Muscle layer of duodenum (tissue), 2 donors: ENCODE data around the gene CNGB1.
"Not testable (repeated sequence)": the region's sequence is repeated elsewhere in the genome, so short reads cannot be mapped to it uniquely, and the experiment has no call there.

Experiments used
- H3K27ac ChIP-seq: one replicate; pipeline ENCODE4 v1.7.0; 2013; ENCODE audit warnings: mild to moderate bottlenecking, low read length
- H3K27me3 ChIP-seq: one replicate; pipeline ENCODE4 v1.7.0; 2013; ENCODE audit warnings: low read depth, mild to moderate bottlenecking, control low read depth, low read length
- H3K36me3 ChIP-seq, 2 donors: one replicate each; pipeline ENCODE4 v1.7.0; 2013; ENCODE audit warnings: low read length in 2 of 2, control low read depth in 1 of 2, mild to moderate bottlenecking in 1 of 2; ENCODE audit not compliant: insufficient read depth in 2 of 2, control insufficient read depth in 1 of 2
- H3K4me1 ChIP-seq, 2 donors: one replicate each; pipeline ENCODE4 v1.7.0; 2013; ENCODE audit warnings: low read length in 2 of 2, mild to moderate bottlenecking in 2 of 2, control low read depth in 1 of 2, moderate library complexity in 1 of 2; ENCODE audit not compliant: insufficient read depth in 2 of 2, control insufficient read depth in 1 of 2
- H3K4me3 ChIP-seq, 2 donors: one replicate each; pipeline ENCODE4 v1.7.0; 2013; ENCODE audit warnings: low read length in 2 of 2, low read depth in 1 of 2, mild to moderate bottlenecking in 1 of 2
- H3K9me3 ChIP-seq, 2 donors: one replicate each; pipeline ENCODE4 v1.7.0; 2013; ENCODE audit warnings: low read length in 2 of 2, control low read depth in 1 of 2, mild to moderate bottlenecking in 1 of 2; ENCODE audit not compliant: control insufficient read depth in 1 of 2
- donor health status: healthy.

The CNGB1 gene

GRCh38 chr16:57949595-57950238, 21.2 kb downstream of the CNGB1 start:
- Histone ChIP-seq H3K4me1 (no peaks in the 10 kb centered on the region), H3K9me3 (no peaks in the 10 kb centered on the region), H3K27me3 (no peaks in the 10 kb centered on the region), H3K27ac (no peak overlapping the region), H3K4me3 (no peak overlapping the region), H3K36me3 (no peaks in the 10 kb centered on the region)

GRCh38 chr16:57949013-57949412, 21.9 kb downstream of the CNGB1 start:
- Histone ChIP-seq H3K9me3 (no peaks in the 10 kb centered on the region), H3K36me3 (no peaks in the 10 kb centered on the region), H3K4me3 (no peak overlapping the region), H3K27me3 (no peaks in the 10 kb centered on the region), H3K4me1 (no peaks in the 10 kb centered on the region), H3K27ac (no peak overlapping the region)

GRCh38 chr16:57948027-57948426, 22.9 kb downstream of the CNGB1 start:
- no peaks in the 10 kb centered on the region for H3K4me1 ChIP-seq
- no peaks in the 10 kb centered on the region for H3K9me3 ChIP-seq
- H3K27me3 ChIP-seq: no peaks in the 10 kb centered on the region
- no peaks in the 10 kb centered on the region for H3K36me3 ChIP-seq
- no peak overlapping the region for H3K4me3 ChIP-seq
- no peak overlapping the region for H3K27ac ChIP-seq

GRCh38 chr16:57947261-57947660, 23.7 kb downstream of the CNGB1 start:
- H3K36me3 ChIP-seq: no peaks in the 10 kb centered on the region
- H3K4me3 ChIP-seq: no peak overlapping the region
- H3K9me3 ChIP-seq: no peaks in the 10 kb centered on the region
- H3K4me1 ChIP-seq: no peaks in the 10 kb centered on the region
- H3K27ac ChIP-seq: no peak overlapping the region
- H3K27me3 ChIP-seq: no peaks in the 10 kb centered on the region

GRCh38 chr16:57946181-57946801, 24.6 kb downstream of the CNGB1 start:
- H3K4me3 ChIP-seq: no peak overlapping the region

GRCh38 chr16:57945740-57946138, 25.2 kb downstream of the CNGB1 start:
- H3K27ac ChIP-seq: no peak overlapping the region
- no peaks in the 10 kb centered on the region for H3K27me3 ChIP-seq
- no peaks in the 10 kb centered on the region for H3K9me3 ChIP-seq
- no peak overlapping the region for H3K4me3 ChIP-seq
- H3K36me3 ChIP-seq: no peaks in the 10 kb centered on the region
- H3K4me1 ChIP-seq: no peaks in the 10 kb centered on the region

More at GRCh38 chr16:57946181-57946801, 24.6 kb downstream of the CNGB1 start:
- Histone ChIP-seq H3K4me1 (no peaks in the 10 kb centered on the region), H3K36me3 (no peaks in the 10 kb centered on the region), H3K9me3 (no peaks in the 10 kb centered on the region), H3K27me3 (no peaks in the 10 kb centered on the region), H3K27ac (no peak overlapping the region)

- H3K9me3 ChIP-seq: no peaks in the 10 kb centered on the region
- no peak overlapping the region for H3K27ac ChIP-seq
- no peaks in the 10 kb centered on the region for H3K36me3 ChIP-seq
- H3K4me1 ChIP-seq: no peaks in the 10 kb centered on the region
- H3K4me3 ChIP-seq: no peak overlapping the region
- H3K27me3 ChIP-seq: no peaks in the 10 kb centered on the region
Measured at GRCh38 chr16:57944970-57945739, 25.8 kb downstream of the CNGB1 start.

GRCh38 chr16:57943381-57943780, 27.5 kb downstream of the CNGB1 start:
- not testable (repeated sequence) for H3K36me3 ChIP-seq, H3K4me1 ChIP-seq, H3K27ac ChIP-seq, H3K4me3 ChIP-seq, H3K27me3 ChIP-seq, H3K9me3 ChIP-seq

- not testable (repeated sequence) for H3K27ac ChIP-seq, H3K4me3 ChIP-seq, H3K4me1 ChIP-seq, H3K36me3 ChIP-seq, H3K9me3 ChIP-seq, H3K27me3 ChIP-seq
Measured at GRCh38 chr16:57941901-57942300, 29.0 kb downstream of the CNGB1 start.

- Histone ChIP-seq H3K4me1 (no peaks in the 10 kb centered on the region), H3K4me3 (no peak overlapping the region), H3K27ac (no peak overlapping the region), H3K9me3 (no peaks in the 10 kb centered on the region), H3K36me3 (no peaks in the 10 kb centered on the region), H3K27me3 (no peaks in the 10 kb centered on the region)
Measured at GRCh38 chr16:57941016-57941664, 29.8 kb downstream of the CNGB1 start.

GRCh38 chr16:57940382-57940966, 30.5 kb downstream of the CNGB1 start:
- no peaks in the 10 kb centered on the region for H3K36me3 ChIP-seq
- H3K9me3 ChIP-seq: no peaks in the 10 kb centered on the region

More at GRCh38 chr16:57940382-57940966, 30.5 kb downstream of the CNGB1 start:
- H3K27ac ChIP-seq: no peak overlapping the region
- H3K4me1 ChIP-seq: no peaks in the 10 kb centered on the region
- no peak overlapping the region for H3K4me3 ChIP-seq
- H3K27me3 ChIP-seq: no peaks in the 10 kb centered on the region
